ENCODE results near the gene TBXT. TPM values are rescaled to one million over a fixed set of nuclear protein-coding genes. Genes with fewer than 3 reads are reported as not detected.

Gene TBXT
- total RNA-seq: 0.10 and 0.24 TPM in 2 replicates

GRCh38 chr6:166167801-166168615 is at the start of gene TBXT:
Gene TBXT, minus strand, starts transcription at chr6:166167851. Its CDS starts 260 bp downstream, at chr6:166167591.
- intact Hi-C loops (cut with micrococcal nuclease): loop anchor here (5.0 to 10.0 kb wide), 2 partner anchors 34 to 87 kb away; no protein-coding TSS in a partner anchor
- H3K27ac Mint-ChIP-seq: no peak within 1 kb of the TSS
- no peaks in the 10 kb centered on the region for H3K36me3 Mint-ChIP-seq (ENCODE audit: low read depth)
- H3K4me3 Mint-ChIP-seq: peak within 1 kb of the TSS; percentile 84
- ChIA-PET POLR2A (no interaction called here), CTCF (no interaction called here)
- DNase-seq: no peak
- ATAC-seq (ENCODE audit: low read depth): no peak
- peaks cover 24% of the 10 kb centered on the region for H3K4me1 Mint-ChIP-seq
- H3K9me3 Mint-ChIP-seq: no peaks in the 10 kb centered on the region
- peaks cover 58% of the 10 kb centered on the region for H3K27me3 Mint-ChIP-seq
- no peak for TF ChIP-seq CTCF (IDR thresholded peaks at IDR 0.05)

DNA sequence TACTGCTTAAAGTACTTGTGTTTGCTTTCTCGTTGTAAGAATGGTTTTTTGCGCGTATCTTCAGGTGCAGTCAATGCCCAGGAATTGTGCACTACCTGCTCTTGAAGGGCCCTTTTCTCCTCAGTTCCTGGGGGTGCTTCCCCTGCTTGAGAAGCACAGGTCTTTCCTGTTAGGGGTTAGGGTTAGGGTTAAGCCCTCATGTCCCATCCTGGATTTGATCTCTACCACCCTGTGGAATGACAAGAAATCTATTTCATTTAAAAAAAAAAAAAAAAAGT is 39.6 kb upstream of the TBXT start:
- no peak for TF ChIP-seq CTCF (IDR thresholded peaks at IDR 0.05)
- Mint-ChIP-seq H3K27ac (no peak overlapping the region), H3K36me3 (ENCODE audit: low read depth) (no peaks in the 10 kb centered on the region), H3K4me1 (peaks cover 29% of the 10 kb centered on the region), H3K4me3 (no peak overlapping the region), H3K27me3 (peaks cover 8% of the 10 kb centered on the region), H3K9me3 (peaks cover 6% of the 10 kb centered on the region)
- POLR2A ChIA-PET: no interaction called here
- DNase-seq (no peak), ATAC-seq (ENCODE audit: low read depth) (no peak)
- CTCF ChIA-PET: no interaction called here
- intact Hi-C loops (cut with micrococcal nuclease): no loop called here

DNA sequence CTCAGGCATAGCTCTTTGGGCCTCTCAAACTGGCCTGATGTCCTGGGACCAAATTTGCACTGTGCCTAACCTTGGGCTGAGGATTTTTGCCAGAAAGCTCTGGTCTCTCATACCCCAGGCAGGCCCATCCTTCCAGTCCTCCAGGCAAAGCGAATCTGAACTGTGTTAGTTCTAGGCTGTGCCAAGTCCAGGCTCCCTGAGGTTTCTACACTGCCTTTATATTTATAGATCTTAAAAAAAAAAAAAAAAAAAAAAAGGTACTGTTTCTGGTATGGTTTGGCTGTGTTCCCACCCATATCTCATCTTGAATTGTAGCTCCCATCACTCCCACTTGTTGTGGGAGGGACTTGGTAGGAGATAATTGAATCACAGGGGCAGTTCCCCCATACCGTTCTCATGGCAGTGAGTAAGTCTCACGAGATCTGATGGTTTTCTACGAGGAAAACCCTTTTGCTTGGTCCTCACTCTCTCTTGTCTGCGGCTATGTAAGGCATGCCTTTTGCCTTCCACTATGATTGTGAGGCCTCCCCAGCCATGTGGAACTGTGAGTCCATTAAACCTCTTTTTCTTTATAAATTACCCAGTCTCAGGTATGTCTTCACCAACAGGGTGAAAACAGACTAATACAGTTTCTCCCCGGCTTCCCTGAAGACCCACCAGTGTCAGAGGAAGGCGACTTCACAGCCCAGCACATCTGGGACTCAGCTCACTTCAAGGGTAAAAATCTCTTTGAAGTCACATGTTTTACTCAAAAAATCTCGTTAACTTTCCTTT is 39.0 kb upstream of the TBXT start:
- POLR2A ChIA-PET: no interaction called here

DNA sequence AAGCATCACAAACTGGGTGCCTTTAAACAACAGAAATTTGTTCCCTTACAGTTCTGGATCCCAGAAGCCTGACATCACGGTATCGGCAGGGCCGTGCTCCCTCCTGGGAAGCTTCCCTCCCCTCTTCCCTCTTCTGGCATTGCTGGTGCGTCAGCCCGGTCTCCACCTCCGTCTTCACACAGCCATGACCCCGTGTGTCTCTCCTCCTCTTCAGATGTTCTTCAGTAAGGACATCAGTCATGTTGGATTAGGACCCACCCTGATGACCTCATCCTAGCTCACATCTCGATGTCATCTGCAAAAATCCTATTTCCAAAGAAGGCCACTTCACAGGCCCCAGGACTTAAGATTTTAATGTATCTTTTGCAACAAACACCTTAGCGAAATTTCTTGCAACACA is 38.4 kb upstream of the TBXT start:
- peaks cover 40% of the 10 kb centered on the region for H3K4me1 Mint-ChIP-seq
- no peak for TF ChIP-seq CTCF (IDR thresholded peaks at IDR 0.05)
- H3K9me3 Mint-ChIP-seq: no peaks in the 10 kb centered on the region
- H3K27me3 Mint-ChIP-seq: peaks cover 5% of the 10 kb centered on the region
- ChIA-PET CTCF (no interaction called here), POLR2A (no interaction called here)
- no peaks in the 10 kb centered on the region for H3K36me3 Mint-ChIP-seq (ENCODE audit: low read depth)
- no peak overlapping the region for H3K27ac Mint-ChIP-seq
- intact Hi-C loops (cut with micrococcal nuclease): no loop called here
- no peak overlapping the region for H3K4me3 Mint-ChIP-seq
- ATAC-seq (ENCODE audit: low read depth) (no peak), DNase-seq (no peak)

More for the DNA sequence above, 39.0 kb upstream of the TBXT start:
- peaks cover 1% of the 10 kb centered on the region for H3K9me3 Mint-ChIP-seq
- CTCF ChIA-PET: no interaction called here
- no peak for ATAC-seq (ENCODE audit: low read depth)
- intact Hi-C loops (cut with micrococcal nuclease): no loop called here
- H3K27ac Mint-ChIP-seq: no peak overlapping the region
- no peak for TF ChIP-seq CTCF (IDR thresholded peaks at IDR 0.05)
- H3K4me1 Mint-ChIP-seq: peaks cover 34% of the 10 kb centered on the region
- H3K36me3 Mint-ChIP-seq (ENCODE audit: low read depth): no peaks in the 10 kb centered on the region
- no peak overlapping the region for H3K4me3 Mint-ChIP-seq
- peaks cover 5% of the 10 kb centered on the region for H3K27me3 Mint-ChIP-seq
- no peak for DNase-seq

DNA sequence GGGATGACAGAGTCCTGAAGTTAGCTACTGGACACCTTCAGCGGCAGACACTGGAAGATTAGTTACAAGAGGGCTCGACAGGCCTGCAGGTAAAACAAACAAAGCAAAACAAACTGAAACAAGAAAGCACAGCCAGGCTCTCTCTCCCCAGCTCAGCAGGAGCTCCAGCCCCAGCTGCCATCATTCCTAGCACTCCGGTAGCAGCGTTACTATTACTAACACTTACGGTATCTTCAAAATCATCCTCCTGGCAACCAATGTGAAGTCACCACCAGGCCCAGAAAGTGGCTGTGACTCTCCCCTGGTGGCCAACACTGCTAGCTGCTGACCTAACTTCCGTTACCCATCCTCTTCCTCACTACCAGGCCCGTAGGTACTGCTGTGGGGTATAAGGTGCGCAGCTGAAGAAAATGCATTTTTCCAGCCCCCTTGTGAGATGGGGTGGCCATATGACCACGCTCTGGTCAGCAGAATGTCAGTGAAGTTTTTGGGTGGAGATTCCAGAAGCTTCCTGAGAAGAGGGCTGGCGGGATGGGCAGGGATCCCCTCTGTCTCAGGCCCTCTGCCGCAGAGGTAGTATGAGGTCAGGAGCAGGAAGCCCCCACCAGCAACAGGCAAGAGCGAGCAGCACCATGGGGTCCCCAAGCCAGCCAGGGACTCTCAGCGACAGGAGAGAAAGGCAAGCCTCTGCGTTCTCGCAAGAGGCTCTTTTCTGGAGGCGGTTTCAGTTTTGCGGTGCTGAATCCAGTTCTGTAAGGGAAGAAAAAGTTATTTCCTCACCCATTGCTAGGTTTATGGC is 37.4 kb upstream of the TBXT start:
- POLR2A ChIA-PET: no interaction called here
- Mint-ChIP-seq H3K9me3 (no peaks in the 10 kb centered on the region), H3K27me3 (peaks cover 3% of the 10 kb centered on the region), H3K27ac (peak overlapping the region; percentile 15), H3K4me3 (no peak overlapping the region), H3K36me3 (ENCODE audit: low read depth) (no peaks in the 10 kb centered on the region), H3K4me1 (peaks cover 49% of the 10 kb centered on the region)
- no peak for DNase-seq
- ATAC-seq (ENCODE audit: low read depth): no peak
- CTCF ChIA-PET: no interaction called here
- TF ChIP-seq CTCF (IDR thresholded peaks at IDR 0.05): no peak
- intact Hi-C loops (cut with micrococcal nuclease): loop anchor here (5.0 kb wide), 1 partner anchor 38 kb away; the partner anchor contains the start of gene TBXT

Data from activated B cell treated with CpG ODN at 0.5 μM for 24 hours (primary cell).